Fibroblast of peridontal ligament (primary cell): Measurements from ENCODE around the gene ACTN3.
A peak's percentile ranks its signal among the peaks of the same experiment; 100 is the strongest.
"Not testable (repeated sequence)": the region's sequence is repeated elsewhere in the genome, so short reads cannot be mapped to it uniquely, and the experiment has no call there.

Experiments
- DNase-seq: peaks from one replicate; pipeline ENCODE4 v3.0.0-alpha.2; 2010; ENCODE audit errors: extremely low read depth

Gene ACTN3

GRCh38 chr11:66598993-66599392 lies 52.3 kb downstream of the ACTN3 start:
- no peak for DNase-seq

DNA sequence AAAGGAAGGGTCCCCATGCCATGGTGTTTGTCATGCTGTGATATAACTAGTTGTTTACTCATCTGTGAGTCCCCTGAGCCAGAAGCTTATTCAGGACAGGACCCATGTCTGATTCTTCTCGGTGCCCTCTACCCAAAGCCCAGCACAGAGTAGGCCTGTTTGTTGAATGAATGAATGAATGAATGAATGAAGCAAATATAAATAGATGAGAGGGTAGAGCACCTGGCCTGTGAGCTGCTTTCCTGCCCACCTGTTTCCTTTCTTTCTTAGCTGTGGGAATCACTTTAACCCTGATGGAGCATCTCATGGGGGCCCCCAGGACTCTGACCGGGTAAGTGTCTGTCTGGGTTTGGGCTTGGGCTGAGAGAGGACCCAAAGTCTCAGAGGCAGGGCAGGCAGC lies 53.5 kb downstream of the ACTN3 start:
- no peak for DNase-seq

GRCh38 chr11:66600631-66601233 lies 54.0 kb downstream of the ACTN3 start:
- DNase-seq, result peak; percentile 60

GRCh38 chr11:66603072-66603471 lies 56.4 kb downstream of the ACTN3 start:
- DNase-seq, result no peak

- no peak for DNase-seq
Observed at GRCh38 chr11:66604155-66604554, 57.5 kb downstream of the ACTN3 start.

- DNase-seq, result not testable (repeated sequence)
Observed at GRCh38 chr11:66606608-66607007, 59.9 kb downstream of the ACTN3 start.

DNA sequence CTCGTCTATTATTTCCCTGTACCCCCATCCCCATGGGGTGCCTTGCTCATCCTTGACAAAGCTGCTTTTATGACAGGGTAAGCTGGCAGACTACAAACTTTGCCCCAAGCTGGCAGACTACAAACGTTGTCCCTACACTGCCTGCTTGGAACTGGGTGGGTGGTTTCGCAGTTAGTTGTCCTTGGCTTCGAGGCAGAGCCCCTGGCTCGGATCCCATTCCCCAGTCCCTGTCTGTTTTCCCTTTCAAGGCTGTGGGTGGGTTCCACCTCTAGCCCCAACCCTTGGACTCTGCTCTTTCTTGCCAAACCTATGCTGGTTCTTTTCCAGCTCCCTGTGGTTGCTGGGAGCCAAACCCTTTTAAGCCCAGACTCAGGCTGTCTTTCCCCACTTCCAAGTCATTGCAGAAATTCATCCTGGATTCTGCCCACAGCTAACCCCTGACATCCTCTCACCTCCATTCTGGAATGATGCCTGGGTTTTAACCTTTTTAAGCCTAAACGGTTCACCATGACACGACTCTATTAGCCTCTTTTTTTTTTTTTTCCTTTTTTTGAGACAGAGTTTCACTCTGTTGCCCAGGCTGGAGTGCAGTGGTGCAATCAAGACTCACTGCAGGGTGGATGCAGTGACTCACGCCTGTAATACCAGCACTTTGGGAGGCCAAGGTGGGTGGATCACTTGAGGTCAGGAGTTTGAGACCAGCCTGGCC lies 60.6 kb downstream of the ACTN3 start:
- peak; percentile 91 for DNase-seq

DNA sequence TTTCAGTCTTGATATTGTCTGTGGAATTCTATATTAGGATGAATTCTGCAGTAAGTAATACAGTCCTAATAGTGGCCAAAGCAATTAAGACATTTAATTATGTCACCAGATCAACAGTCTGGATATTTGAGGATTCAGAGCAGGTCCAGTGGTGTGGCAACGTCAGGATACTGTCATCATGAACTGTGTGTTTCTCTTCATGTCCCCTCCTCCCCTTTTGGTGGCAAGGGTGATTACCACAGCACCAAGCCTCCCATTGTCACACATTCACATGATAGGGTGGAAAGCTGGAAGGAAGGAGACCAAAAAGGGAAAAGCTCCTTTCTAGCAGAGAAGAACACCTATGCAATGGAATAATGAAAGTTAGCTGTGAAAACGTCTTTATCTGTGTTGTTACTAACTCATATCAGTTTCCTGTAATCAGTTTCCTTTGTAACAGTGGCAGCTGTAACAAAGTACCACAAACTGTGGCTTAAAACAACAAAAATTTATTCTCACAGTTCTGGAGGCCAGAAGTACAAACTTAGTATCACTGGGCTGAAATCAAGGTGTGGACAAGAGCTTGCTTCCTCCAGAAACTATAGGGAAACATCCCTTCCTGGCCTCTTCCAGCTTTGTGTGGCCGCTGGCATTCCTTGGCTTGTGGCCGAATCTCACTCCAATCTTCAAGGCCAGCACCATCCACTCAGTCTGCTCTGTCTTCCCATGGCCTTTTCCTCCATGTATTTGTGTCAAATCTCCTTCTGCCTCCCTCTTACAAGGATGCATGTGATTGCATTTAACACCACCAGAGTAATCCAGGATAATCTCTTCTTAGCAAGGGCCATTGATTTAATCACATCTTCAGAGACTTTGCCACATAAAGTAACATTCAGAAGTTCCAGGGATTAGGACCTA lies 63.3 kb downstream of the ACTN3 start:
- DNase-seq, result no peak

DNA sequence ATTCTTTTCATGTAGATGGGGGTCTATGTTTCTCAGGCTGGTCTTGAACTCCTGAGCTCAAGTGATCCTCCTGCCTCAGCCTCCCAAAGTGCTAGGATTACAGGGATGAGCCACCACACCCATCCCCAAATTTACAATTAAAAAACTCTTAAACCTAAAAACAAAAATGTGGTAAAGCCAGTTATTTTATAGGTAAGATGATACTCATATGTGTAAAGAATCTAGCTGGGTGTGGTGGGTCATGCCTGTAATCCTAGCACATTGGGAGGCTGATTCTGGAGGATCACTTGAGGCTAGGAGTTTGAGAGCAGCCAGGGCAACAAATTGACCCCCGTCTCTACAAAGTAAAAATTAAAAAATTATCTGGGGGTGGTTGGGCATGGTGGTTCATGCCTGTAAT lies 65.8 kb downstream of the ACTN3 start:
- DNase-seq, result no peak
